OCI-LY7 (cell line): Measurements from ENCODE around the gene CDH7. TPM values are rescaled to one million over a fixed set of nuclear protein-coding genes. Genes with fewer than 3 reads are reported as not detected.

Experiments
- BruUV-seq: library from RNA; stranded (reverse); fragments of 400-500 nt; replicated peaks from 2 replicates; lab custom pipeline; 2021; lab: Mats Ljungman, UMichigan
- CTCF ChIA-PET: fragments of 300-600 bp; sonication (Branson Sonifier 250); formaldehyde crosslinking; loops from one replicate; lab custom pipeline; 2022; ENCODE audit warnings: antibody characterized with exemption; ENCODE audit not compliant: unreplicated experiment; lab: Charles Lee
- POLR2A ChIA-PET: fragments of 300-600 bp; sonication (Branson Sonifier 250); formaldehyde crosslinking; loops from one replicate; lab custom pipeline; 2022; ENCODE audit warnings: antibody characterized with exemption; lab: Charles Lee
- DNase-seq: peaks from one replicate; pipeline ENCODE4 v3.0.0-alpha.2; 2015; ENCODE audit warnings: low spot score
- H2AFZ ChIP-seq: fragments of 200-600 bp; sonication (generic), shearing (Covaris generic); 2 replicates; pipeline ENCODE4 v1.6.1; 2014; ENCODE audit warnings: mild to moderate bottlenecking, antibody characterized with exemption, low read length, moderate library complexity
- H3K27ac ChIP-seq: fragments of 200-600 bp; sonication (generic); 2 replicates; pipeline ENCODE4 v1.5.1; 2014; ENCODE audit warnings: mixed run types, low read depth, mild to moderate bottlenecking, moderate library complexity, low read length, inconsistent platforms; ENCODE audit not compliant: poor library complexity, severe bottlenecking
- H3K36me3 ChIP-seq: fragments of 200-600 bp; sonication (generic); 2 replicates; pipeline ENCODE4 v1.6.1; 2014; ENCODE audit warnings: mild to moderate bottlenecking, antibody characterized with exemption, low read length, moderate library complexity, mixed read lengths; ENCODE audit not compliant: insufficient read depth
- H3K4me1 ChIP-seq: fragments of 200-600 bp; sonication (generic); 2 replicates; pipeline ENCODE4 v1.5.1; 2014; ENCODE audit warnings: mild to moderate bottlenecking, low read length; ENCODE audit not compliant: insufficient read depth, poor library complexity, severe bottlenecking
- H3K4me2 ChIP-seq: fragments of 200-600 bp; sonication (generic); 2 replicates; pipeline ENCODE4 v1.6.1; 2014; ENCODE audit warnings: mild to moderate bottlenecking, low read length
- H3K4me3 ChIP-seq: fragments of 200-600 bp; sonication (generic); 2 replicates; pipeline ENCODE4 v1.5.1; 2014; ENCODE audit warnings: mild to moderate bottlenecking, low read depth, low read length; ENCODE audit not compliant: poor library complexity, severe bottlenecking
- H3K79me2 ChIP-seq: fragments of 200-600 bp; sonication (generic); 2 replicates; pipeline ENCODE4 v1.6.1; 2016; ENCODE audit warnings: low read depth, mild to moderate bottlenecking, low read length, moderate library complexity, mixed read lengths; ENCODE audit not compliant: insufficient read depth
- H3K9me2 ChIP-seq: fragments of 200-600 bp; sonication (generic); 2 replicates; pipeline ENCODE4 v1.6.1; 2016; ENCODE audit warnings: mild to moderate bottlenecking, low read length, mixed read lengths; ENCODE audit not compliant: insufficient read depth
- H3K9me3 ChIP-seq: fragments of 200-600 bp; sonication (generic); 2 replicates; pipeline ENCODE4 v1.6.1; 2014; ENCODE audit warnings: mild to moderate bottlenecking, mixed run types, low read length, mixed read lengths
- H4K20me1 ChIP-seq: fragments of 200-600 bp; sonication (generic); 2 replicates; pipeline ENCODE4 v1.6.1; 2014; ENCODE audit warnings: mild to moderate bottlenecking, antibody characterized with exemption, low read length, moderate library complexity, mixed read lengths; ENCODE audit not compliant: insufficient read depth
- EZH2phosphoT487 ChIP-seq: fragments of 200-600 bp; sonication (generic); IDR thresholded peaks from 2 replicates; pipeline ENCODE4 v1.6.1; 2018; ENCODE audit warnings: low read depth, borderline replicate concordance, mild to moderate bottlenecking, mixed run types, antibody characterized with exemption, low read length, moderate library complexity, mixed read lengths
- intact Hi-C: fragments of 100-400 bp; cut with micrococcal nuclease; formaldehyde crosslinking; loops from one replicate; pipeline ENCODE4 v1.10.0; 2022; ENCODE audit not compliant: unreplicated experiment
- total RNA-seq, 2 experiments: library from RNA; depleted of rRNA in 1 of 2; stranded (reverse); fragments of >200 nt in 1 of 2; shearing (Covaris generic) in 1 of 2; gene quantifications; 2 replicates each; pipeline ENCODE4 v1.2.3, GENCODE V29; 2014 to 2022
- TF ChIP-seq, protein P1 (sequence below): fragments of 200-600 bp; sonication (generic); conservative IDR thresholded peaks from 2 replicates; pipeline ENCODE4 v1.5.1; 2014; ENCODE audit warnings: mild to moderate bottlenecking, antibody characterized with exemption, low read length, moderate library complexity, mixed read lengths

The CDH7 gene
- total RNA-seq, 2 experiments from 2014 or later = not detected

DNA sequence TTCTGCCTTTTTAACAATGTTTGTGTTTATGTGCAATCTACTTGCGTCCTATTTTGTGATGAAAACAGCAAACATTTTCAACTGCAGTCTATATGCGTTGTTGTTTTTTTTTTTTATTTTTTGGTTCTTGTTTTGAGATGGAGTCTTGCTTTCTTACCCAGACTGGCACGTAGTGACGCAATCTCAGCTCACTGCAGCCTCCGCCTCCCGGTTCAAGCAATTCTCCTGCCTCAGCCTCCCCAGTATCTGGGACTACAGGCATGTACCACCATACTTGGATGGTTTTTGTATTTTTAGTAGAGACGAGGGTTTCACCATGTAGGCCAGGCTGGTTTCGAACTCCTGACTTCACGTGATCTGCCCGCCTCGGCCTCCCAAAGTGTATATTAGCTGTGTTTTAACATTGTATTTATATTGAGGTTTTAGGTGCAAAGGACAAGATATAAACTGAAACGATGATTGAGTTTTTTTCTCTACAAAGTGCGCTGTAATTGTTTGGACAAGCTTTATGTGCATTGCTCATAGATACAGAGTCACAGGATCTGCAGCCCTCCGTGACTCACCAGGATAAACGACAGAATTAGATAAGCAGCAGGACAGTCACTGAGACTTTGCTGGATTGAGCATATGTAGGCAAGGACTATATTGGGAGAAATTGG, 17.4 kb downstream of the CDH7 start:
- no peak for DNase-seq
- BruUV-seq = no TSS peak
- Histone ChIP-seq H4K20me1 (no peaks in the 10 kb centered on the region), H3K4me1 (no peaks in the 10 kb centered on the region), H3K9me2 (no peaks in the 10 kb centered on the region), H3K9me3 (no peaks in the 10 kb centered on the region), H3K27ac (no peak overlapping the region), H3K4me3 (no peak overlapping the region), H3K79me2 (no peaks in the 10 kb centered on the region), H3K36me3 (no peaks in the 10 kb centered on the region), H3K4me2 (no peak overlapping the region), H2AFZ (no peak overlapping the region)
- ChIA-PET CTCF (no interaction called here), POLR2A (no interaction called here)
- TF ChIP-seq, protein P1, sequence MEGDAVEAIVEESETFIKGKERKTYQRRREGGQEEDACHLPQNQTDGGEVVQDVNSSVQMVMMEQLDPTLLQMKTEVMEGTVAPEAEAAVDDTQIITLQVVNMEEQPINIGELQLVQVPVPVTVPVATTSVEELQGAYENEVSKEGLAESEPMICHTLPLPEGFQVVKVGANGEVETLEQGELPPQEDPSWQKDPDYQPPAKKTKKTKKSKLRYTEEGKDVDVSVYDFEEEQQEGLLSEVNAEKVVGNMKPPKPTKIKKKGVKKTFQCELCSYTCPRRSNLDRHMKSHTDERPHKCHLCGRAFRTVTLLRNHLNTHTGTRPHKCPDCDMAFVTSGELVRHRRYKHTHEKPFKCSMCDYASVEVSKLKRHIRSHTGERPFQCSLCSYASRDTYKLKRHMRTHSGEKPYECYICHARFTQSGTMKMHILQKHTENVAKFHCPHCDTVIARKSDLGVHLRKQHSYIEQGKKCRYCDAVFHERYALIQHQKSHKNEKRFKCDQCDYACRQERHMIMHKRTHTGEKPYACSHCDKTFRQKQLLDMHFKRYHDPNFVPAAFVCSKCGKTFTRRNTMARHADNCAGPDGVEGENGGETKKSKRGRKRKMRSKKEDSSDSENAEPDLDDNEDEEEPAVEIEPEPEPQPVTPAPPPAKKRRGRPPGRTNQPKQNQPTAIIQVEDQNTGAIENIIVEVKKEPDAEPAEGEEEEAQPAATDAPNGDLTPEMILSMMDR = no peak
- no peak for TF ChIP-seq EZH2phosphoT487
- intact Hi-C loops = no loop called here

DNA sequence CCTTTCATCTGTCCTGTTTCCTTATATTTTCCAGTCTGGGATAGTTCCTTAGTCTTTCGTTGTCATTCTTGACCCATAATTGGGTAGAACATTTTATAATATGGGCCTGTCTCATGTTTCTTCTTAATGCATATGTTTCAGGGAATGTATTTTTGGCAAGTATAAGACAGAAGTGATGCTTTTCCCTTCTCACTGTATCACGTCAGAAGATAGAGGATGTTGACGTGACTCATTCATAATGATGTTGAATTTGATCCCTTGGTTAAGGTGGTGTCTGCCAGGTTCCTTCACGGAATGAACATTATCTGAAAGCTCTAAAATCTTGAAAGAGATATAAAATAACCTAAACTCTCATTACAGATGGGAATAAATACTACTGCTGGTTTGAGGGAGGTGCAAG, 18.8 kb downstream of the CDH7 start:
- BruUV-seq = no TSS peak
- H3K4me3 ChIP-seq = no peak overlapping the region
- POLR2A ChIA-PET = no interaction called here
- no peak overlapping the region for H3K4me2 ChIP-seq
- no peak for TF ChIP-seq EZH2phosphoT487
- TF ChIP-seq, protein P1 = no peak
- H4K20me1 ChIP-seq = no peaks in the 10 kb centered on the region
- no peaks in the 10 kb centered on the region for H3K36me3 ChIP-seq
- H3K9me2 ChIP-seq = no peaks in the 10 kb centered on the region
- CTCF ChIA-PET = no interaction called here
- no peak overlapping the region for H3K27ac ChIP-seq
- no peak overlapping the region for H2AFZ ChIP-seq
- intact Hi-C loops = no loop called here
- H3K9me3 ChIP-seq = no peaks in the 10 kb centered on the region
- H3K79me2 ChIP-seq = no peaks in the 10 kb centered on the region
- H3K4me1 ChIP-seq = no peaks in the 10 kb centered on the region
- DNase-seq = no peak

- TF ChIP-seq, protein P1 = no peak
- TF ChIP-seq EZH2phosphoT487 = no peak
- intact Hi-C loops = no loop called here
- Histone ChIP-seq H2AFZ (no peak overlapping the region), H4K20me1 (no peaks in the 10 kb centered on the region), H3K27ac (no peak overlapping the region), H3K4me2 (no peak overlapping the region), H3K4me1 (no peaks in the 10 kb centered on the region), H3K4me3 (no peak overlapping the region), H3K9me2 (no peaks in the 10 kb centered on the region), H3K9me3 (no peaks in the 10 kb centered on the region), H3K36me3 (no peaks in the 10 kb centered on the region), H3K79me2 (no peaks in the 10 kb centered on the region)
- no TSS peak for BruUV-seq
- POLR2A ChIA-PET = interaction anchor here (0.5 kb wide), 1 partner anchor 56 kb away, joined by 3 read pairs; no protein-coding TSS in a partner anchor
- no peak for DNase-seq
- CTCF ChIA-PET = no interaction called here
Measured at GRCh38 chr18:65786474-65786873, 35.7 kb downstream of the CDH7 start.
